Stimulated activated CD4-positive, alpha-beta T cell treated with anti-CD3 and anti-CD28 coated beads, Interleukin-15, amount 100 ng/mL, for 1 hour (primary cell): ENCODE measurements around the gene SYPL1.

Experiments
- DNase-seq, 2 donors: peaks; one replicate each; pipeline ENCODE4 v3.0.0-alpha.2; 2020; ENCODE audit warnings: low read depth in 1 of 2, low spot score in 1 of 2

Gene SYPL1

GRCh38 chr7:106053109-106053508, 59.0 kb downstream of the SYPL1 start:
- DNase-seq = no peak

- no peak for DNase-seq
Observed at GRCh38 chr7:106052681-106053080, 59.4 kb downstream of the SYPL1 start.

GRCh38 chr7:106050746-106051117, 61.4 kb downstream of the SYPL1 start:
- DNase-seq = no peak

DNA sequence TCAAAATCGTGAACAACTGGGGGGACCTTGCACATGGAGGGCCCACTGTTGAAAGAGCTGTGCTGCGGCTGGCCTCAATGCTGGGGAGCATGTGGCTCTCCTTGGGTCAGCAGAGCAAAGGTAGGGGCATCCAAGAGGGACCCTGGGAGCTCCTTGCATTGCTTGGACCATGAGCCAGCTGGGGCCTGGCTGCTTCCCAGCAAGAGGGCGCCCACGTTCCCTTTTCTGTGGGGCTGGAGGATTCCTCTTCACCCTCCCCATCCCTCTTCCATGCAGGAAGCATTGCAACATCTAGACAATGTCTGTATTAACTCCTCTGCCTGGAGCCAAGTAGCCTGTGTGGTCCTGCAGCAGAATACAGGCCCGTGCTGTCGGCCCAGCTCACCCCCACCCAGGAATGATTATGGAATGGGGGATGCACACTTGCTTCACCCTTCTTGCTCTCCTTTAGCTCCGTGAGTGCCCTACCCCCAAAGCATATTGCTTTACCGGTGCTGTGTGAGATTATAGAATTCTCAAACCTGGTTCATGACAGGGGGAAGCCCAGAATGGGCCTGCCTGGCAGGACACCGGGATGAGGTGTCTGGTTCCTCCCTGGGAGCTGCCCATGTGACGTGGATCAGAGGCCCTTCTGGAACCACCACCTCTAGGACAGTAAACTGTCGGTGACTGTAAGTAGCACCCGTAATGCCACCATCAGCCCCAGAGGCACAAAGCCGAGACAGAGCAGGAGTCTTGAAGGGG, 61.9 kb downstream of the SYPL1 start:
- no peak for DNase-seq

GRCh38 chr7:106049139-106049752, 62.9 kb downstream of the SYPL1 start:
- no peak for DNase-seq

DNA sequence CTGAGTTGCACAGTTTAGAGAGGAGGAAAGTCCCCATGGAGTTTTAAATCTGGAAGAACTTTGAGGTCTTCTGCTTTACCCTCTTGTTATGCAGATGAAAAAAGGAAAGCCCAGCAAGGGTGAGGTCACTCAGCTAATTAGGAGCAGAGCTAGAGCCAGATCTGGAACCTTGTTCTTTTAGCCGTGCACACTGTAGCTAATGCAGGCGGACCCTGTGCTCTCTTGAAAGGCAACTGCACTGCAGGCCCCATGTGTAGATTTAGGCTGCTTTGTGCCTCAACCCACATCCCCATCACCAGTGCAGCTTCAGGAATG, 63.4 kb downstream of the SYPL1 start:
- DNase-seq = no peak

DNA sequence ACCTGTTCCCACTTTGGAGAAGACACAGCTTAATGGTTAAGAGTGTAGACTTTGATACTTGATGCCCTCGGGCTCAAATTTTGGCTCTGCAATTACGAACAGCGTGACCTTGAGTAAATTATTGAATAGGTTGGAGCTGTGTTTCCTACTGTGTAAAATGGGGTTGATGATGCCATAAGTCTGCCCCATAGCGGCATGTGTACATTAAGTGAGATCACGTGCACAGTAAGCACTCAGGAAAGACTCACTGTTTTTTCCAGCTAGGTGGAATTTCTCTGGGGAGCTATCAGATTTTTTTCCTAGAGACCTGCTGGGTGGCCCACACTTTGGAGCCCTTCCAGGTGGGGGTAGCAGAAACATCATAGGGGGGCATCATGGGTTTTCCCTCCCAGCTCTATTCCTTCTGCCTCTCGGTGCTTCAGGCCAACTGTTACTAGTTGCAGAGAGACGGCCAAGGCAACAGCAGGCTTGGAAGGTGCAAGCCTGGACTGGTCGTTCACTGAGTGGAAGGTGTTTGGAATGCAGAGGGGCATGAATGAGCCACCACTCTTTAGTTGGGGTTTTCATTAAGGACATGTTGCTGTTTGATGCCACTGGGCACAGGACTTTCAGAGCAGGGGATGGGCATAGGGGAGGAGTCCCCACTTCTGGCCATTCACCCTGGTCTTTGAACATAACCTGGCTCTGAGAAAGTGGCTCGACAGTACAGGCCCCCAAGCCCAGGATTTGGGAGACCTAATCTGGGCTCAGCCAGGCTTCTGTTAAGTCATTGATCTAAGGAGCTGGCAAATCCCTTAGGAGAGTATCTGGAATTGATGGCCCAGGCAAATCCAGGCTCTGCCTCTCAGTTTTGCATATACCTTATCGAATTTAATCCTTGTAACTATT, 64.0 kb downstream of the SYPL1 start:
- DNase-seq = no peak

DNA sequence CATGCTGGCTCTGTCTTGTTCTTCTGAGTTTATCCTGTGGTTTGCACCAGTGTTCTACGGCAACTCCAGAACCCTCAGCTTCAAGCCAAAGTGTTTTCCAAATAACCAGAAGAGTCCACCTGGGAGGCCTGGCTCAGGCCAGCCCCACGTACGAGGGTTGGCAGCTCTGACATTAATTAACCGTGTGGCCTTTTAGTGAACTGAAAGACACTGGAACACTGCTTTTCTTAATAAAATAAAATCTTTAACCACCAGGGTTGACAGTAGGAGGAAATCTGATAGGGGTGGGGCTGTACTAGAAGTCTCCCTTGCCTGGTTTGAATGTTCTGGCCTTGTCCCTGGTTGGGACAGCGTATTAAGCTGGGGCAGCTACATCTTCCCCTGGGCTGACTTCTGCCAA, 64.9 kb downstream of the SYPL1 start:
- no peak for DNase-seq

DNA sequence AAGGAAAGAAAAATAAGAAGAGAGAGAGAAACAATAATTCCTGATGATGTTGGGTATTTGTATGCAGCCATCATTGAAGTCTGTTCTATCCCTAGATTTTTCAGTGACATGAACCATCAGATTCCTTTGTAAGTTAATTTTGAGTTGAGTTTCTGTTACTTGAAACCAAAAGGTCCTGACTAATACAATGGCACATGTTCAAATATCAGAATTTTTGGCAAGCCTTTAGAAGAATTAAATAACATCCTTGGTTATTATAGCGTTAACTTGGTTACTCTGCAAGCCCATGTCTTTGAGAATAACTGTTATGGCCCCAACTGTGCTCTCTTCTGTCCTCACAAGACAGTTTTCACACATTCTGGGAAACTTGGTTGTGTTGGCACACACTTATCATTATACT, 66.5 kb downstream of the SYPL1 start:
- no peak for DNase-seq

GRCh38 chr7:106045139-106045538, 67.0 kb downstream of the SYPL1 start:
- no peak for DNase-seq

DNA sequence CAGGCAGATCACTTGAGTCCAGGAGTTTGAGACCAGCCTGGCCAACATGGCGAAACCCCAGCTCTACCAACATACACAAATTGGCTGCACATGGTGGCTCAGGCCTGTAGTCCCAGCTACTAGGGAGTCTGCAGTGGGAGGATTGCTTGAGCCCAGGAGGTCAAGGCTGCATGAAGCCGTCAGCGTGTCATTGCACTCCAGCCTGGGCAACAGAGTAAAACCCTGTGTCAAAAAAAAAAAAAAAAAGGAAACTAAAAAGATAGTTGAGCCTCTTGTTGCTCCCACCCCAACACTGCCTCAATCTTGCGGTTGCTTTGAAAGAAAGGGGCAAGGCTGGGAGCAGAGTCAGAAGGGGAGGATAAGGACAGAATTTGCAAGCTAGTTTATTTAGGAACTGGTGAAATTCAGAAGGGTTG, 69.9 kb downstream of the SYPL1 start:
- no peak for DNase-seq

- no peak for DNase-seq
Observed at GRCh38 chr7:106041140-106041717, 70.9 kb downstream of the SYPL1 start.
